Tongue (tissue), 2 donors: ENCODE results near the gene CRYGN. TPM values are rescaled to one million over a fixed set of nuclear protein-coding genes. Genes with fewer than 3 reads are reported as not detected.

Experiments used
- DNase-seq: peaks from one replicate; pipeline ENCODE4 v3.0.0-alpha.2; 2015
- total RNA-seq: library from RNA; depleted of rRNA; stranded (reverse); fragments of >200 nt; gene quantifications from one replicate; pipeline ENCODE4 v1.2.3, GENCODE V29; 2014

CRYGN gene
- total RNA-seq, 1 donor from 2014 or later = not detected

DNA sequence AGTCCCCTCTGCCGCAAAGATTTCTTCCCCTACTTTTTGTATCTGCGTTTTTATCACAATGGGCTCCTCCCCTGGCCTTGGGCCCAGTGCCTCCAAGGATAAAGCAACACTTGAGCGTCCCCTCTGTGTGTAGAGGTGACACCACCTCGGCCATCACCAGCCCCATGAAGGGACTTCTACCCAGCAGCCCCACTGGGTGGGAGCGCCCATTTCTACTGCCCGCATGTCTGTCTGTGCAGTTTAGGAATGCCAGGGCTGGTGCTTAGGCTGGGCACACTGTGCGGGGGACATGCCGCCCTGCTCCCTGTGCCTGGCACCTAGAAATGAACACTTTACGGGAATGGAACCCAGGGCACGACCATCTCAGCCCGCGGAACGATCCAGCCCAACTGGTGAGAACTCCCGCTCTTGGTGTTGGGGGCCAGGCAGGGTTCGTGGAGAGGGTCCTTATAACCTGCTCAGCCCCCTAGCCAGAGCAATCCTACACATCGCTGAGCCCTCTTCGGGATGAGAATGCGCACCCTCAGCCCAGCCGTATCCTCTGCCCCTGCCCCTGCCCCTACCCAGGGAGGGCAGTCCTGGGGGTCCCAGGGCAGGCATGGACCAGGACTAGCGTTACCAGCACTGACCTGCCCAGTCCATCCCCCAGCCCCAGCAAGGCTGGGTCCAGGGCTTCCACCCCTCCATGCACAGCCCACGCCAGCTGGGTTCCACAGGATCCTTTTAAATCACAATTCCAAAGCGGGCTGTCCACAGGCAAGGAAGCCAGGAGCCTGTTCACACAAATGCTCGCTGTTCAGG, 12.8 kb downstream of the CRYGN start:
- DNase-seq = no peak

DNA sequence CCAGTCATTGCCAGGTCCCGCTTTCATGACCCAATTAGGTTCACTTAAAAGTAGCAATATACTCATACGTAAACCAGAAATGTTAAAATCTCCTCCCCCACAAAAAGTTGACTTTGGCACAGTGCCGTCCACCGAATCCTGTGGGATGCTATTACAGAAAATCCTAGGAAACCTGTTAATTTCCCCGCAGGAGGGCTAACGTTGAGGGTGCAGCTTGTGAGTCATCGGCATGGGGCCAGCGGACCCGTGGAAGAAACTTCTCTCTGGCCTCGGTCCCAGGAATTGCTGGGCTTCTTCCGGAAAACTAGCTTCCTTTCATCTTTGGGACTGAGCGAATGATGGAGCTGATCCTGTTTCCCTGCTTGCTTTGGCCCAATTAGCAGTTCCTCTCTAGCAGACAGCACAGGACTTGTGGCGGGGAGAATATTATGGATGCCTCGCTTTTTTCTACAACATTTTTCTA, 13.5 kb downstream of the CRYGN start:
- DNase-seq = peak; percentile 75

DNA sequence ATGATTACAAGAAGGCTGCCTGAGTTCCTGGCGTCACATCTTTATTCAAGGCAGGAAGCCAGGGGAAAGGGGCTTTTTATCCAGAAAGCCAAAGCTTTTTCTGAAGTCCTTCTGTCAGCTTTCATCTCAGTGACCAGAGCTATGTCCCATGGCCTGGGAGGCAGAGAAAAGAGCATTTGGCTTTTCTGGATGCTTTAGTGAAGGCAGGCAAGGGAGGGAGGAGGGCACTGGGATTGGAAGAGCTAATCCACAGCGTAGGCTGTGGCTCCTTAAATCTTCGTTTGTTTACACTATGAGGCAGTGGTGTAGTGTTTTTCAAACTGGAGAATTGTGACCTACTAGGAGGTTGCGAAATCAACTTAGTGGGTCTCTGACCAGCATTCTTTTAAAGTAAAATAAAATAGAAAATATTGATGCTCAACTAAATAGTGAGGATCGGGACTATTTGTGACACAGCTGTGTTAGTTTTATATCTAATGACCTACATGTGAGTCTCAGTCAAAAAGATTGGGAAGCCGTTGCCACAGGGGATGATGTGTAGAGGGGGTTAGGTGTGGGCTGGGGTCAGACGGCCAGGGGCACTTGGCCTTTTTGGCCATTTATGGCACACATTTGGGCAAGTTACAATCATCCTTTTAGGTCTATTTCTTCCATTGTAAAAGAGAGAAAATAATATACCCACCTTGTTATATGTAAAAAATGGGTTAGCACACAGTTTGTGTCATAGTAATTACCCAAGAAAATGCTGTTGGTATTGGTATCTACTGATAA, 14.1 kb downstream of the CRYGN start:
- DNase-seq = no peak

DNA sequence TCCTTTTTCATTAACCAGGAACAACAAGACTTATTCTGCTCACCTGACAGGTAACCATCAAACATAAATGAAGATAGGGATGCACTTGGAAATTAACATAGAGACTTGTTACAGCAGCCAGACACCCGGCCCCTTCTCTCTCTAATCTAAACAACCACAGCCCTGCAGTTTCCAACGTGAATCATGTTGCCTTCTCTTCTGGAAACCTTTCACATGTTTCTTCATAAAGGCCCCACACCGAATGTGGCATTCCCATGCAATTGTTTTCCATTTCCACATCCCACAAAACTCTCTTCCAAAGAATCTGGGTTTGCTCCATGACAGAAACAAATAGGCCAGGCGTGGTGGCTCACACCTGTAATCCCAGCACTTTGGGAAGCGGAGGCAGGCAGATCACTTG, 15.1 kb downstream of the CRYGN start:
- no peak for DNase-seq

GRCh38 chr7:151423936-151424335, 16.0 kb downstream of the CRYGN start:
- DNase-seq = no peak

DNA sequence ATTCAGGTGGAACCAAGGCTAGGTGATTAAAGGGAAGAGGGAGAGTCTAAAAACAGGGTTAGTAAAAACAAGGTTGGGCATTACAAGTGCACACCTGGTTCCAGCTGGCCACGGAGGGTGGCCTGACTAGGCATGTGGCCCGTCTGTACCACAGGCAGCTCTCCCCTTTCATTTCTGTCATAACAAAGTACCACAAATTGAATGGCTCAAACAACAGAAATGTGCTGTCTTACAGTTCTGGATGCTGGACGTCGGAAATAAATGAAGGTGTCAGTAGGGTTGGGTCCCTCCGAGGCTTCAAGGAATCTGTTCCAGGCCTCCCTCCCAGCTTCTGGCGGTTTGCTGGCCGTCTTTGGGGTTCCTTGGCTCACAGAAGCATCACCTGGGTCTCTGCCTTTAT, 16.7 kb downstream of the CRYGN start:
- DNase-seq = no peak

DNA sequence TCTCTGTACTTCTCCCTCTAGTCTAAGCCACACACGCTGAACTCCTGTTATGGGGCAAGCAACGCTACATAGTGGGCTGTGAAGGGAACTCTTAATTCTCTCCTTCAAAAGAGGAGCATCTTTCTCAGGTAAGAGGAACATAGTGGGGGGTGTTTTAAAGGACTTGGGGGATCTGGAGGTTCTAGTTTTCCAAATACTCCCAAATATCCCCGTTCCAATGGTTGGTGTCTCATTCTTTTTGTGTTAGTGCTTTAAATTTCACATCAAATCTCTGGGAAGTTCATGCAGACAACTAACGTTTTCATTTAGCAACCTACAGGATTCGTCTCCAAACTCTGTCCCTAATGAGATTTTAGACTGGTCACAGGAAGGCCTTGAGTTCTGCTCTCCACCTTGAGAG, 17.7 kb downstream of the CRYGN start:
- no peak for DNase-seq

- no peak for DNase-seq
These were observed 19.8 kb downstream of the CRYGN start for GRCh38 chr7:151420144-151420543.

- DNase-seq = peak; percentile 64
These were observed 23.0 kb downstream of the CRYGN start for GRCh38 chr7:151416941-151417315.

DNA sequence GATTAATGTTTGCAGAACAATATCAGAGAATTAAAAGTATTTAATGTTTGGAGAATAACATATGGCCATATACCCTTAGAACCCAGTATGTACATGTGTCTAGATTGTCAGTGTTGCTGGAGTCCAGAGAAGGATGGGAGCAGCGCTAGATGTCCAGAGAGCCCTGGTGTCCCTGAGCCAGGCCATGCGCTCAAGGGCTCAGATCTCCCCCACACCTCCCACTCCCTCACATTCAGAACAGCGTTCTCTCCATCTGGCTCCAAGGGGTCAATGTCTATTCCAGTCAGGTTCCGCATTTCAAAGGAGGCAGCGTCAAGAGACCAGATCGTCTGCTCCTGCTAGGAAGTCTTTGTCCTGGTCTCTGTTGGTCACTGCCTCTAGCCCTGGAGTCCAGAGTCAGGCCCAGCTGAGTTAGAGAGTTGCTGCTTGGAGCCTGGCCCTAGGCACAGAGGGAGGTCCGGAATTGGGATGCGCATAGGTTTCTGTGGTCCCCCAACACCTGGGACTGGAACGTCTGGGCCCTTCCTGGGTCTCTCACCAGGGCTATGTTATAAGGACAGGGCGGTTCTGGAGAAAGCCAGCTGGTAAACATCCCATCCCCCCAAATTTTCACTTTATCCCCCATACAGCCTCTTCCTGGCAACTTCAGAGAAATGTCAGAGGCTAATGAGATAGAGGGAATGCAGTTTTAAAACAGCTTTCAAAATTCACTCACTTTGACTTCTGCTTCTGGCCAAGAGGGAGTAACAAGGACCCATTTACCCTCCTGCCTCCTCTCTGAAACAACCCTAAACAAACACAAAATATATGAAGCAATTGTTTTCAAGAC, 23.6 kb downstream of the CRYGN start:
- no peak for DNase-seq

- peak; percentile 46 for DNase-seq
These were observed 24.4 kb downstream of the CRYGN start for GRCh38 chr7:151415375-151416105.

DNA sequence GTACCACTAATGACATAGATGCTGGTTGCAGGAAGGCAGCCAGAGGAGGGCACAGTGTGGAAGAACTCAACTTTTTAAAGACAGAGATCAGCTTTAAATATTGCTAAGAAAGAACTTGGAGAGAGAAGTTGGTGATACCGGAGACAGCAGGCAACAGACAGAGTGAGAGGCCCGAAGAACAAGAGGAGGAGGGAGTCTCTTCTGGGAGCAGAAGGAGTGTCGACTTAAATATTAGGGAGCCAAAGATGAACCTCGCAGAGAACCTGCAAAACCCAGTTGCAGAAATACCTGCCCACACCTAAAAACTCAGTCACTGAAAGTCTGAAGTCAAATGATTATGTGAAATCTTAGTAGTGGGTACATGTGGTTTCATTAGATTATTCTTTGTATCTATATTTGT, 26.7 kb downstream of the CRYGN start:
- DNase-seq = no peak

- no peak for DNase-seq
These were observed 27.6 kb downstream of the CRYGN start for GRCh38 chr7:151412318-151412717.

DNA sequence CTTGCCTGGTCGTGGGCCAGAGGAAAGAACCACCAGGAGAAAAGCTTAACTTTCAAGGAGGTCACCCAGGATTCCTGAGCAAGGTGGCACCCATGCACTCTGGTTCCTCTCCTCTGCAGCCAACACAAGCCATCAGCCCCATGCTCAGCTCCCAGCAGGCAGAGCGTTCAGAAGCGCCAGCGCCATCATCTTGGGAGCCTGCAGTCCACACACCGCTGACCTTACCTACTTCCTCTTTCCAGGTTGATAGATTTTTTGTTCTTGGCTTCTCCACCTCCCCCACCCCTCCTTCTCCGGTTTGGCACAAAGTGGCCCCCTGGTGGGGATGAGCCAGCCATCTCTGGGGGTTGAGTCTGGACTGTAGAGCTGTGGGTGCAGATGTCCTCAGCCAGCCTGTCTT, 28.4 kb downstream of the CRYGN start:
- no peak for DNase-seq

GRCh38 chr7:151410405-151411390, 29.2 kb downstream of the CRYGN start:
- peak; percentile 65 for DNase-seq

- DNase-seq = peak; percentile 76
These were observed 30.1 kb downstream of the CRYGN start, which contains the start of gene WDR86 for GRCh38 chr7:151409667-151410404. Gene WDR86 (minus strand): TSS chr7:151410038. CDS start chr7:151409589, 449 bp downstream.

GRCh38 chr7:151408839-151409666, 30.9 kb downstream of the CRYGN start:
- DNase-seq = peak; percentile 27

DNA sequence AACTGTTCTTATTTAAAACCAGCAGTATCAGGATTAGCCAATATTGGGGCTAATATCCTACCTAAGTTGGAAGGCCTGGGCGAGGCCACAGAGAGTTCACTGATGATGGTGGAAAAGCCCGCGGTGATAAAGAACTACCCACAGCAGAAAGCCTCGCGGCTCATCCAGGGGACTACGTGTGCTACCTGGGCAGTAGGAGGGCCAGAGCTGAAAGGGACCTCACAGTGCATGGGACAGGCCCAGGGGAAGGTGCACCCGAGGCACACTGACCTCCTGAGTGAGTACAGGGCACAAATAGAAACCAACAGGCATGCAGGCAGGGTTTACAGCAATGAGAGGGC, 31.5 kb downstream of the CRYGN start:
- no peak for DNase-seq
